Naive thymus-derived CD8-positive, alpha-beta T cell (primary cell): Measurements from ENCODE around the gene LRRC3C. TPM values are rescaled to one million over a fixed set of nuclear protein-coding genes. Genes with fewer than 3 reads are reported as not detected.

Source experiments
- ATAC-seq, 2 donors: fragments of 150-1000 bp; cut with Tn5 transposase in 1 of 2; sonication (Bioruptor Pico), chemical (Tn5 transposase) in 1 of 2; 1 replicate in 1 of 2; 2 replicates in 1 of 2; pipeline ENCODE4 v1.10.0; 2021; ENCODE audit warnings: mild to moderate bottlenecking in 2 of 2, moderate library complexity in 2 of 2
- POLR2A ChIA-PET: fragments of 350-600 bp; sonication (Branson Sonifier 250); formaldehyde crosslinking; loops from one replicate; lab custom pipeline; 2021; ENCODE audit warnings: antibody characterized with exemption; lab: Charles Lee
- DNase-seq, 10 donors: peaks; one replicate each; pipeline versions ENCODE4 v3.0.0 to v3.0.0-alpha.2; 2020 to 2022
- H3K27ac Mint-ChIP-seq, 10 donors: one replicate each; pipeline ENCODE4 v1.8.0; 2020 to 2022; ENCODE audit warnings: mild to moderate bottlenecking in 10 of 10, mixed read lengths in 10 of 10, moderate library complexity in 4 of 10, inconsistent platforms in 1 of 10
- H3K27me3 Mint-ChIP-seq, 5 donors: one replicate each; pipeline ENCODE4 v1.8.0; 2021 to 2022; ENCODE audit warnings: mixed read lengths in 5 of 5
- H3K36me3 Mint-ChIP-seq, 3 donors: one replicate each; pipeline ENCODE4 v1.8.0; 2020 to 2022; ENCODE audit warnings: mixed read lengths in 3 of 3, mild to moderate bottlenecking in 2 of 3, inconsistent platforms in 1 of 3
- H3K4me1 Mint-ChIP-seq, 4 donors: one replicate each; pipeline ENCODE4 v1.8.0; 2021 to 2022; ENCODE audit warnings: mixed read lengths in 4 of 4
- H3K4me3 Mint-ChIP-seq, 10 donors: one replicate each; pipeline ENCODE4 v1.8.0; 2020 to 2022; ENCODE audit warnings: mild to moderate bottlenecking in 10 of 10, mixed read lengths in 10 of 10, moderate library complexity in 6 of 10, inconsistent platforms in 1 of 10
- H3K9me3 Mint-ChIP-seq, 9 donors: one replicate each; pipeline ENCODE4 v1.8.0; 2020 to 2022; ENCODE audit warnings: mixed read lengths in 9 of 9, mild to moderate bottlenecking in 3 of 9, inconsistent platforms in 1 of 9, moderate library complexity in 1 of 9
- polyA plus RNA-seq, 3 donors: library from polyadenylated mRNA; unstranded; fragments of 300-500 nt; fragmentation: Illumina TruSeq; gene quantifications; one replicate each; pipeline ENCODE4 v1.2.3, GENCODE V29; 2021
- total RNA-seq, 8 experiments: library from RNA in 2 of 8; stranded (reverse) in 2 of 8; gene quantifications; one replicate each; pipeline ENCODE4 v1.2.3 and lab custom pipeline; 2021 to 2026

Gene LRRC3C
- total and polyA plus RNA-seq, 5 experiments from 2014 or later, result 0.44 TPM; not detected in 4

GRCh38 chr17:39981766-39982375, 54.3 kb downstream of the LRRC3C start:
- H3K36me3 Mint-ChIP-seq, result peaks cover 0 to 37% (median 3%) of the 10 kb centered on the region in 3 donors
- peak overlapping the region; percentile 90 to 98 (median 96) for H3K27ac Mint-ChIP-seq
- no peaks in the 10 kb centered on the region for H3K27me3 Mint-ChIP-seq
- POLR2A ChIA-PET, result interaction anchor here (0.9 to 3.4 kb wide), 5 partner anchors 10 to 341 kb away, joined by 3 to 45 read pairs (median 5); partner anchors contain the start of genes LRRC3C, MED24 and ORMDL3
- no peaks in the 10 kb centered on the region for H3K9me3 Mint-ChIP-seq
- no peak for DNase-seq
- peak overlapping the region; percentile 91 to 96 (median 94) for H3K4me3 Mint-ChIP-seq
- H3K4me1 Mint-ChIP-seq, result peaks cover 21 to 48% (median 40%) of the 10 kb centered on the region in 4 donors
- ATAC-seq, result no peak

DNA sequence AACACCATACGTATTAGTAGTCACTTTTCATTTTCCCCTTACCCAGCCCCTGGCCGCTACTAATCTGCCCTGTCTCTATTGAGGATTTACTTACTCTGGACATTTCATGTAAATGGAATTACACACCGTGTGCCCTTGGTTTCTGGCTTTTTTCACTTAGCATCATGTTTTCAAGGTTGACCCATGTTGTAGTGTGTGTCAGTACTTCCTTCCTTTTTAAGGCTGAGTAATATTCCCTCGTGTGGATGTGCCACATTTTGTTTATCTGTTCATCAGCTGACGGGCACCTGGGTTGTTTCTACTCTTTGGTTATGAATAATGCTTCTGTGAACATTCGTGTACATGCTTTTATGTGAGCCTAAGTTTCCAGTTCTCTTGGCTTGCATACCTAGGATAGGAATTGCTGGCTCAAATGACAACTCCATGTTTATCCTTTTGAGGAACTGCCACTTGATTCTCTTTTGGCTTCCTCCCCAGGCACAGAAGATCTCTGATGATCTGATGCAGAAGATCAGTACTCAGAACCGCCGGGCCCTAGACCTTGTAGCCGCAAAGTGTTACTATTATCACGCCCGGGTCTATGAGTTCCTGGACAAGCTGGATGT, 60.8 kb downstream of the LRRC3C start:
- Mint-ChIP-seq H3K4me1 (peaks cover 6 to 25% (median 13%) of the 10 kb centered on the region in 4 donors), H3K9me3 (no peaks in the 10 kb centered on the region), H3K27me3 (no peaks in the 10 kb centered on the region), H3K27ac (no peak overlapping the region), H3K4me3 (no peak overlapping the region), H3K36me3 (peaks cover 5 to 99% (median 36%) of the 10 kb centered on the region in 3 donors)
- POLR2A ChIA-PET, result no interaction called here
- DNase-seq, result no peak
- ATAC-seq, result no peak

GRCh38 chr17:39994448-39994847, 66.9 kb downstream of the LRRC3C start:
- Mint-ChIP-seq H3K4me1 (peaks cover 0 to 13% (median 0%) of the 10 kb centered on the region in 4 donors), H3K27me3 (no peaks in the 10 kb centered on the region), H3K9me3 (no peaks in the 10 kb centered on the region), H3K27ac (peak overlapping the region in 3 of 10 donors; percentile 11 to 76 (median 71)), H3K36me3 (peaks cover 5 to 95% (median 31%) of the 10 kb centered on the region in 3 donors), H3K4me3 (no peak overlapping the region)
- POLR2A ChIA-PET, result interaction anchor here (2.1 kb wide), 1 partner anchor 13 kb away, joined by 5 read pairs; the partner anchor contains the start of gene PSMD3
- DNase-seq (no peak), ATAC-seq (no peak)

Other genes with a start within 250 kb of the LRRC3C start
- 10 to 100 TPM; 30.1 to 33.5 TPM for gene PGAP3, start 239.7 kb upstream of the LRRC3C start, total RNA-seq
- 10 to 100 TPM; 14.2 to 17.7 (median 15.5) TPM for gene PGAP3, start 239.7 kb upstream of the LRRC3C start, polyA plus RNA-seq
- 1 to 10 TPM; 5.6 to 8.7 TPM for gene ERBB2, start 227.7 kb upstream of the LRRC3C start, total RNA-seq
- gene ERBB2, start 227.7 kb upstream of the LRRC3C start, polyA plus RNA-seq, result 1 to 10 TPM in 2 of 3 donors, under 1 TPM in 1; 0.85 to 2.4 (median 1.5) TPM
- 10 to 100 TPM; 28.9 to 33.2 TPM for gene MIEN1, start 197.2 kb upstream of the LRRC3C start, total RNA-seq
- 10 to 100 TPM; 75.6 to 81.6 (median 76.7) TPM for gene MIEN1, start 197.2 kb upstream of the LRRC3C start, polyA plus RNA-seq
- gene GRB7, start 189.8 kb upstream of the LRRC3C start, total RNA-seq, result not detected
- not detected for gene GRB7, start 189.8 kb upstream of the LRRC3C start, polyA plus RNA-seq
- gene IKZF3, start 63.4 kb upstream of the LRRC3C start, total RNA-seq, result 100 to 1,000 TPM; 111 to 118 TPM
- gene IKZF3, start 63.4 kb upstream of the LRRC3C start, polyA plus RNA-seq, result 10 to 100 TPM; 18.8 to 59.2 (median 21.5) TPM
- gene ZPBP2, start 59.5 kb upstream of the LRRC3C start, total RNA-seq, result under 1 TPM; 0.38 to 0.49 TPM
- not detected for gene ZPBP2, start 59.5 kb upstream of the LRRC3C start, polyA plus RNA-seq
- 10 to 100 TPM; 82.2 to 83.3 TPM for gene GSDMB, start 9.1 kb upstream of the LRRC3C start, total RNA-seq
- 1 to 10 TPM in 1 of 3 donors, under 1 TPM in 2; 0.55 to 1.2 (median 0.58) TPM for gene GSDMB, start 9.1 kb upstream of the LRRC3C start, polyA plus RNA-seq
- gene ORMDL3, start 131 bp upstream of the LRRC3C start, total RNA-seq, result 100 to 1,000 TPM; 178 to 192 TPM
- gene ORMDL3, start 131 bp upstream of the LRRC3C start, polyA plus RNA-seq, result 100 to 1,000 TPM; 100 to 335 (median 249) TPM
- gene GSDMA, start 35.3 kb downstream of the LRRC3C start, total RNA-seq, result not detected
- under 1 TPM; 0.16 to 0.65 (median 0.50) TPM for gene GSDMA, start 35.3 kb downstream of the LRRC3C start, polyA plus RNA-seq
- gene PSMD3, start 53.1 kb downstream of the LRRC3C start, total RNA-seq, result 10 to 100 TPM; 77.1 to 87.9 TPM
- gene PSMD3, start 53.1 kb downstream of the LRRC3C start, polyA plus RNA-seq, result 10 to 100 TPM; 45.4 to 55.9 (median 51.5) TPM
- gene CSF3, start 87.7 kb downstream of the LRRC3C start, total RNA-seq, result not detected
- not detected for gene CSF3, start 87.7 kb downstream of the LRRC3C start, polyA plus RNA-seq
- gene MED24, start 126.7 kb downstream of the LRRC3C start, total RNA-seq, result 100 to 1,000 TPM; 104 TPM
- 10 to 100 TPM; 37.3 to 67.7 (median 42.1) TPM for gene MED24, start 126.7 kb downstream of the LRRC3C start, polyA plus RNA-seq
- 10 to 100 TPM; 53.6 to 54.2 TPM for gene THRA, start 135.2 kb downstream of the LRRC3C start, total RNA-seq
- 10 to 100 TPM; 11.3 to 23.3 (median 22.2) TPM for gene THRA, start 135.2 kb downstream of the LRRC3C start, polyA plus RNA-seq
- 10 to 100 TPM; 18.2 to 19.2 TPM for gene NR1D1, start 172.9 kb downstream of the LRRC3C start, total RNA-seq
- gene NR1D1, start 172.9 kb downstream of the LRRC3C start, polyA plus RNA-seq, result 1 to 10 TPM; 3.9 to 9.9 (median 6.4) TPM
- 100 to 1,000 TPM; 132 to 135 TPM for gene MSL1, start 194.2 kb downstream of the LRRC3C start, total RNA-seq
- 10 to 100 TPM in 1 of 3 donors, 1 to 10 TPM in 2; 6.8 to 12.8 (median 9.2) TPM for gene MSL1, start 194.2 kb downstream of the LRRC3C start, polyA plus RNA-seq
- gene CASC3, start 212.8 kb downstream of the LRRC3C start, total RNA-seq, result 100 to 1,000 TPM; 153 to 162 TPM
- gene CASC3, start 212.8 kb downstream of the LRRC3C start, polyA plus RNA-seq, result 10 to 100 TPM; 33.5 to 46.9 (median 40.6) TPM
- gene RAPGEFL1, start 249.7 kb downstream of the LRRC3C start, total RNA-seq, result 1 to 10 TPM; 5.9 to 6.4 TPM
- under 1 TPM in 2 of 3 donors, not detected in 1; 0.12 to 0.65 TPM for gene RAPGEFL1, start 249.7 kb downstream of the LRRC3C start, polyA plus RNA-seq